GM19351 (cell line): ENCODE measurements around the gene PRRG1.
"Not testable (repeated sequence)": the region's sequence is repeated elsewhere in the genome, so short reads cannot be mapped to it uniquely, and the experiment has no call there.

Experiments
- ATAC-seq: cut with Tn5 transposase; IDR thresholded peaks from one replicate; pipeline ENCODE4 v1.9.1; 2021; ENCODE audit warnings: mild to moderate bottlenecking, moderate library complexity; ENCODE audit not compliant: unreplicated experiment

Gene PRRG1

DNA sequence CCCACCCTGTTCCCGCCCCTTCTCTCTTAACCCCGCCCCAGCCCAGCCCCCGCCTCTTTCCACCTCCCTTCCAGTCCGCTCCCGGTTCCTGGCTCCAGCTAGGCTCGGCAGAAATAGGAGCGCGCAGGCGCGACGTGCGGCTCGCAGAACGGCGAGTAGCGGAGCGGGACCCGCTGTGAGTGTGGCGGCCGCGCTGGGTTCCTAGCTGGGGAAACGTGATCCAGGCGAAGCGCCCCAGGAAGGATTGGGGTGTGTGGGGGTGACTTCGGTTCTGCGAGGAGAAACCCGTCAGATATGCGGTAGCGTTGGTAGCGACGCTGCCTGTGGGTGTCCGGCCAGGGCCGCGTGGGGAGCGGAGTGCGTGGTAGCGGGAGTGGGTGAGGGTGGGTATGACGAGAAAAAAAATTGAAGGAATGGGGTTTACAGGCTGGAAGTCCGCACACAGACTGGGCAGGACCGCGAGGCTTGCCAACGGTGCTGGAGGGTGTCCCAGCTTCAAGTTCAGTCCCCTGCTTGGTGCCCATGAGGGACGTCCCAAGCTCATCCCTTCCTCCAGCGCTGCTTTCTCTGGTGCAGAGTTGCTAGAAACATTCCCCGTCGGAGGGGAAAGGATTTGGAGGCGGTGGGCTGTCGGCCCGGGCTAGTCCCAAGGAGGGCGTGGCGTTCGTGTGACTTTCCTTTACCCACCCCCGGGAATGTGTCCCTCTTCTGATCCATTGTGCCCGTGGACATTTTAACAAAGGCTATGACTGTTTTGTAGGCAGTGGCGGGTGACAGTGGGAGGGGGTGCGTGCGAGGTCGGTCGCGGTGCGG, at the start of gene PRRG1:
Gene PRRG1 (plus strand): TSS at position 144 of the 813 bp plus-strand sequence. CDS start 56,886 bp downstream, outside the sequence.
- no peak for ATAC-seq

DNA sequence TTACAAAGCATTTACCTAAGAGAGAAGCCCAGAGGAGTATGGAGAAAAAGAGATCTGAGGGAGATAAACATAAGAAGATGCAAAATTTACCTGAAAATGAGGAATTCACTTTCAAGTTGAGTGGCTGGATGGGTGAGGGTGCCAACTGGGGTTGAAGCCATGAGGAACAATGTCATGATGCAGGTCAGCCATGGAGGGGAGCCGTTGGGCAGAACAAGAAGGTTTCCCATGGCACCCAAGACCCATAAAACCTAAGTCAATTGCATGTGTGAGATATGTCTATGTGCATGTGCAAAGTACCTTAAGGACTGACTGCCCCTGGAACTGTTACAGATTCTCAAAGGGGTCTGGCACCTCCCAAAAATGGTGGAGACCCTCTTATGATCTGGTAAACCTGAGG, 46.6 kb upstream of the PRRG1 start:
- ATAC-seq, result no peak

DNA sequence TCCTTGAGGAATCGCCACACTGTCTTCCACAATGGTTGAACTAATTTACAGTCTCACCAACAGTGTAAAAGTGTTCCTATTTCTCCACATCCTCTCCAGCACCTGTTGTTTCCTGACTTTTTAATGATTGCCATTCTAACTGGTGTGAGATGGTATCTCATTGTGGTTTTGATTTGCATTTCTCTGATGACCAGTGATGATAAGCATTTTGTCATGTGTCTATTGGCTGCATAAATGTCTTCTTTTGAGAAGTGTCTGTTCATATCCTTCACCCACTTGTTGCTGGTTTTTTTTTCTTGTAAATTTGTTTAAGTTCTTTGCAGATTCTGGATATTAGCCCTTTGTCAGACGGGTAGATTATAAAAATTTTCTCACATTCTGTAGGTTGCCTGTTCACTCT, 43.9 kb upstream of the PRRG1 start:
- ATAC-seq, result not testable (repeated sequence)

DNA sequence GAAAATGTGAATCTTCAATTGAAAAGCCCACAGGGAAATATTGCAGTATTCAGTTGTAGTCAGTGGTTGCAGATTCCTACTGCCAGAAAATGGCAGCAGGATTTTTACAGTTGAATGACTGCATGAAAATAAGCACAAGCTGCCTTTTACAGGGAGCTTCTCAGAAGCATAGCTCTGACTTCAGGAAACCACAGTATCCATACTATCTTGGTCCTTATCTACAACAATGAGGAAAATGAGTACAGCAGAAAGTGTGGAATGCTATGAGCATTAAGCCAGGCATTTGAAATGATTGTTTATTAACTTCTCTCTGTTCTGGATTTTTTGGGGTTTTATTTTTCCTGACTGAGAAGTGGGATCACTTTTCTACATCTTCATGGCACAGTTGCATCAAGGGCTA, 34.6 kb upstream of the PRRG1 start:
- no peak for ATAC-seq

DNA sequence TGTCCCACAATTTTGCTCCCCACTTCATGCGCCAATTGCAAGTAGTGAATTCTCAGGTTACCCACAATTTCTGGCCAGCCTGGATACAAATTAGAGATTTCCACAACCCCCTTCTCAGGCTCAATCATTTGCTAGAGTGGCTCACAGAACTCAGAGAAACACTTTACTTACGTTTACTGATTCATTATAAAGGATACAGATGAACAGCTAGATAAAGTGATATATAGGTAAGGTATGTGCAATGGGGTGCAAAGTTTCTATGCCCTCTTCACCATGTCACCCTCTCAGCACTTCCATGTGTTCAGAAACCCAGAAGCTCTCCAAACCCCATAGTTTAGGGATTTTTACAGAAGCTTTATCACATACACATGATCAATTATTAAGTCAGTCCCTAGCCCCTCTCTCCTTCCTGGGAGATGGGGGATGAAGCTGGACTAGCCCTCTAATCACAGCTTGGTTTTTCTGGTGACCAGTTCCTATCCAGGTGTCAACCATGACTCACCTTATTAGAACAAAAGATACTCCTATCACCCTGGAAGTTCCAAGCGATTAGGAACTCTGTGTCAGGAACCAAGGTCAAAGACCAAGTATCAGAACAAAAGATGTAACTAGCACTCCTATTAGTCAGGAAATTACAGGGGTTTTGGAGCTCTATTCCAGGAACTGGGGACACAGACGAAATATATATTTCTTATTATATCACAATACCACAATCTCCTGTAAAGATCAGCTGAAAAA, 33.5 kb upstream of the PRRG1 start:
- ATAC-seq, result no peak

DNA sequence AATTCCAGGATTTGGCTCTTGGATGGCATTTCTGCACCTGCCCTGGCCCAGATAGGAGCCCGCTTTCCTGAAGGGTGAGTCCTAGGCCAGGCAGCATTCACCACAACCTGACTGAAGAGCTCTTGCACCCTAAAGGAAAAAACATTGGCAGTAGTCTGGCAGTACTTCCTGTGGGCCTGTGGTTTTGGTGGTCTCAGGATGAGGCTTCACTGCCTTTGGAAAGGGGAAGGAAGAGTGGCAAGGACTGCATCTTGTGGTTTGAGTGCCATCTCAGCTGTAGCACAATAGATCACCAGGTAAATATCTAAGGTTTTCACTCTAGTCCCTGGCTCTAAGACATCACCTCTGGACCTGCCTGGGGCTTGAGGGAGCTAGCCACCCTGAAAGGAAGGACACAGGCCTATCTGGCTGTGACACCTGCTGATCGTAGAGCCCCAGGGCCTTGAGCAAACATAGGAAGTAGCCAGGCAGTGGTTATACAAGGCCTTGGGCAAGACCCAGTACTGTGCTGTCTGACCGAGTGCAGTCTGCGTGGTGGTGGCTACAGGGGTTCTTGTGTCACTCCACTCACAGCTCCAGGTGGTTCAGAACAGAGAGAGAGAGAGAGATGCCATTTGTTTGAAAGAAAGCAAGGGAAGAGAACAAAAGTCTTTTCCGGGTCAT, 28.5 kb upstream of the PRRG1 start:
- no peak for ATAC-seq

DNA sequence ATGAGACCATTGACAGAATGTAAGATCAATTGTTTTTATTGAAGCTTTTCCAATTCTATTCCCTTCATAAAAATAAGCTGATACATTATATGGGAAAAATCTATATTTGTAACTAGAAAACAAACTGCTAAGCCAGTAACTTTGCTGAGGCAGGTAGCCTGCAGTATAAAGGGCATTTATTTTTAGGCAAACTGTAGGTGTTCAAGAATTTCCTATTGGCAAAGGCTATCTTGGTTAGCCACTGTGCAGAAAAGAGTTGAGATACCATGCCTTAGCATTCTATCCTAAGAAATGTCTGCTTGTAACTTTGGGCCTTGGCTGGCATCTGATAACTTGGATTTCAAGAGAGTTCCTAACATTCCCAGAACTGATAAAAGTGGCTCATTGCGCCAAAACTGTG, 18.5 kb upstream of the PRRG1 start:
- no peak for ATAC-seq

DNA sequence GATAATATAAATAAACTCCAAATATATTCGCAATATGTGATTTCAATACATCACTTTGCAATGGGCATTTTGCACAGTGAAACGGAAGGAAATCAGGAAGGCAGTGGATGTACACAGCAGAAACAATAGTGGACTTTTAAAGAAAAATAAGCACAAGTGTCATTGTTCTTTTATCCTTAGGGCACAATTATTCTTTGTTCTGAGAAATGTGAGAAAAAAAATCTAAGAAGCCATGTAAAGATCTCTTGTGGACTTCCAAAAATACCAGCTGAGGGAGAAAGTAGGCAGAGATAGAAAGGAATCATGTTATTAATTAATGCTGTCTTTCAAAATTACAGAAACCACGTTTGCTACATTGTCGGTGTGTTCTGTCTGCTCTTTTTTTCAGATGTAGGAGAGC, 17.6 kb upstream of the PRRG1 start:
- no peak for ATAC-seq

DNA sequence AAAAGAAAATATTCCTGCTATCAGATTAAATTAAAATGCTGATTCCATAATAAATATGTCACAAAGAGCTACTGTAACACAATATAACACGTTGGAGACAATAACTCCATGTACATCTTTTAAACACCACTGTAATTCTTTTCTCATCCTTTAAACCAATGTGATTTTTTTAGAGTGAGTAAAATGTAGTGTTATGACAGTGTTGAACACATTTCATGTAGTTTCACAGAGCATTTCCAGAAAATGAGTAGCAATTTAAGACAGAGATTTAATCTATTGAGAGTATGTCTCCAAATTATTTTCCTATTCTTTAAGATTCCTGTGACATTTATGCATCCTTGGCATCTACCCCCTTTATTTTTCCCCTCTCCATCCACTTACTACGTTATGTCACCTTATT, 17.1 kb upstream of the PRRG1 start:
- ATAC-seq, result no peak

DNA sequence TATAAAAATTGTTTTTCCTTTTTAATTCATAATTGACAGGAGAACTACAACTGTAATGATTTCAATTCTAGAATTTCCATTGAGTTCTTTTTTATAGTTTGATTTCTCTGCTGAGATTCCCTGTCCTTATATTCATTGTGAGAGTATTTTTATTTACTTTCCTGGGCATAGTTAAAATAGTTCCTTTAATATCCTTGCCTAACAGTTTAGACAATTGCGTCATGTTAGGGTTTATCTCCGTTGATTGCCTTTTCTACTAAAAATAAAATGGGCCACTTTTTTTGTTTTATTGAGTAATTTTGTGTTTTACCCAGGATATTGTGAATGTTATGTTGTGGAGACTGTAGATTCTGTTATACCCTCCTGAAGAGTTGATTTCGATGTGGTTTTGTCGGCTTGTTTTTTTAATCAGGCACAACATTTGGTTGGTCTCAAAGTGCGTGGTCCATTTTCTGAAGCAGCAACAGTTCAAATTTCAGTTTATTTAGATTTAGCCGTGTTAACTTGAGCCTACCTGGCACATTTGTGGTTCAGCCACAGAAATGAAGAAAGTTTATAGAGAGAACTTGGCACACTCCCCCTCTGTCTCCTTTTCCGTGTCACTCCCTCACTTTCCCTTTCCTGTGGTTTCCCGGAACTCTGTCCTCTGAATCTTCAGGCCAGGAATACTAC, 16.0 kb upstream of the PRRG1 start:
- ATAC-seq, result no peak

DNA sequence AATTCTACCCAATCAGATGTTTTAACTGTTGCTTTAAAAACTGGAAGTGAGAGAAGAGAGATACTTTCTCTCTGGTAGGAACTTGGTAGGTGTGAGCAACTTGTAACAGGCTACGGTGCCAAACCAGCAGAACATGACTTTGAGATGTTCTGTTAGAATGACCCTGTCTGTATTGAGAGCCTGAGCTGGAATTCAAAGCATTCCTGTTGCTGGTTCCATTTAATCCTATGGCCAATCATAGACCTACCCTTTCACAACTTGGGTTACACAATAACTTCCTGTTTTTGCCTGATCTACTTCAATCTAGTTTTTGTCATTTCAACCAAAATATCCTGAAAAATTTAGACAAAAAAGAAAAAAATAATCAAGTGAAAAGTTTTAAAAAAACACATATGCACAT, 1.7 kb upstream of the PRRG1 start:
- no peak for ATAC-seq

DNA sequence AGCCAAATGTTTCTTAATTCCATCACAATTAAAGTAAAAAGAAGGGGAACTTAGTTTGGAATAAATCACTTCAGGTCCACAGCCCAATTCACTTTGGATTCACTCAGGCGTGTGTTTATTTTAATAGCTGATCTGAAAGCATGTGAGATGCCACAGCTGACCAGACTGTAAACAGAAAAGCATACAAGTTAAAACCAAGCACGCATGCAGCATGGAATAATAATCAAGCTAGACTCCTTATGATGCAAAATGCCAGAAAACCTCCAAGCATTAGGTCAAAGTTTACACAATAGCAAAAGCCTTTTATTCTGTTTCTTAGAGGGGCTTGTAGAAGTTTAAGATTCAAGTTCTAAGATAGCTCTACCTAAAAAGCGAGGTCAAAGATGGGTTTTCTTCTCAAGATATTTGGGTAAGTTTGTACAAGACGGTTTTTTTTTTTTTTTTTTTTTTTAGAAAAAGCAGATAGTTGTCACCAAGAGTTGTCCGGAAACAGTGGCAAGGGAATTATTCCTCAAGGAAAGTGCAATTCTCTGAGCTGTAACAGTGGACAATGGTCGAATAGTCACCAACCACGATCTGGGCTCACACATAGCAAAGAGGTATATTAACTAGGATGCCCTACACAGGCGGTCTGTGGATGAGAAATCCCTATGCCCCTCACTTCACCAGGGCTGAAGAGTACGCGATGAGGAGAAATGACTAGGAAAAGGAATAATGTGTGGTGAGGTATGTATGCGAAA, 763 bp upstream of the PRRG1 start:
- no peak for ATAC-seq

DNA sequence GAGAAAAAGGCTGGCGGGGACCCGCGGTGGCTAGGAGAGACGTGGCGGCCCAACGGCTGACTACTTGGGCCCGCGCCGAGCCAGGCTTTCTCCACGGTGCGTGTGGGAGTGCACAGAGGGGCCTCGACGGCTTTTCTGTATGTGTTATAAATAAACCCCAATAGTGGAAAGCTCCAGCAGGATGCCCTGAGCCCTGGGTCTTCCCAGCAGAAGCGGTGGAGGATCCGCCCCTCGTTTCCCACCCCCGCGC, 268 bp upstream of the PRRG1 start:
- ATAC-seq, result no peak

DNA sequence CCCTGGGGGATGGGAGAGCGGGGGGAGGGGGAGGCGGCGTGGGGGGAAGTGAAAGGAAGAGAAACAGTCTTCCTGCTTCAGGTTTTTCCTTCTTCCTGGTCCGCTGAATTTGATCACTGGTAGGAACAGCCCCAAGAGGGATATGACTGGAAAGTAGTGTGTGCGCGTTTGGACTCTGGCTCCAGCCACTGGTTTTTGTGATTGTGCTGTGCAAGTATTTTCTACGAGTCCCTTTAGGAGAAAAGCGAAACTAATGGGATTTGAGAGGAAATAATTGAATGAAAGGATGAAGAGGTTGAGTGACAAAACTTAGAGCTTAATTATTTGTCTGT, 836 bp downstream of the PRRG1 start:
- no peak for ATAC-seq

DNA sequence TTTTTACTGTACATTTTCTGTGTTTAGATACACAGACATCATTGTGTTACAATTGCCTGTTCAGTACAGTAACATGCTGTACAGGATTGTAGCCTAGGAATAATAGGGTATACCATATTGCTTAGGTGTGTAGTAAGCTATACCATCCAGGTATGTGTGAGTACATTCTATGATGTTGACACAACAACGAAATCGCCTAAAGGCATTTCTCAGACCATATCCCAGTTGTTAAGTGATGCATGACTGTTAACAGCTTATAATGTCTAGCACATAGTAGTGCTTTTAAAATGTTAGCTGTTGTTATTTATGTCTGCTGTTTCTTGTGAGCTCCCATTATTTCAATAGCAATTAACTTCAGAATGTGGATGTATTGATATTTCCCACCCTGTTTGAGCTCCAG, 4.5 kb downstream of the PRRG1 start:
- ATAC-seq, result no peak

DNA sequence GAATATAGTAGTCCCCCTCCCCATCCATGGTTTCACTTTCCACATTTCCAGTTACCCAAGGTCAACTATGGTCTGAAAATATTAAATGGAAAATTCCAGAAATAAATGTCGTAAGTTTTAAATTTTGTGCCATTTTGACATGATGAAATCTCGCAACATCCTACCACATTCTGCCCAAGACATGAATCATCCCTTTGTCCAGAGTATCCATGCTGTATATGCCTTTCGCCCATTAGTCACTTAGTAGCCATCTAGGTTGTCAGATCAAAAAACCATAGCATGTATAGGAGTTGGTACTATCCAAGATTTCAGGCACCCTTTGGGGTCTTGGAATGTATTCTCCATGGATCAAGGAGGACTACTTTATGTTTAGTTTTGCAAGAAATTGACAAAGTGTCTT, 8.3 kb downstream of the PRRG1 start:
- ATAC-seq, result no peak

DNA sequence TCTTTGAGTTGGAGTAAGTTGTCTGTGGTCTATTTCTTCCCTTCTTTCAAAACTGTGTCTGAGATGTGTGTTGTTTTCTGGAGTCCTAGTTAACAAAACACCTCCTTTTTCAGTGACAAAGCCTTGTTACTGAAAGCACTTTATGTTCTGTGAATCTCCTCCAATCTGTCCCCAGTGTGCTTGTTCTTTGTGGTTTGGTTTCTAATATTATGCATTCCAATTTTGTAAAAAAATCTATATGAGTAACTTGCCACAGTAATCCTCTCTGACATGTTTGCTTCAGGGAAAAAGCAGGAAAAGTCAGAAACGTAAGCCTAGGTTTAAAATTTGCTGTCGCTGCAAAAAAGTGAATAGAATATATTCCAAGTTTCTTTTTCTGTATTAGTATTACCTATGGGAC, 12.4 kb downstream of the PRRG1 start:
- no peak for ATAC-seq

DNA sequence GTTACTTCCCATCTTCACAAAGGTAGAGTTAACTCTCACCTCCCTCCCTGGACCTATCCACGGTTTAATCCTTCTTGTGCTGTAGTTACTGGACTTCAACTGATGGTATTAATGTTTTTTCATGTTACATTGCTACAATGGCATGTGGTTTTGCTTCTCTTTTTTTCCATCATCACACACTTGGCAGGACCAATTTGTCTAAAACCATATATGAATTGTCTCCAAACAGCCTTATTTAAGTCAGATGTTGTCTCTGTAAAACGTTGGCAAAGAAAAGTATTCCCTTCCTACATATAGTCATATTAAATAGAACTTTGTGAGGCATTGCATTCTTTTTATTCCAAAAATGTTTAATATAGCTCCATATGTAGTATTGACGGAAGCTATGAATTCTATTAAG, 15.5 kb downstream of the PRRG1 start:
- ATAC-seq, result no peak

DNA sequence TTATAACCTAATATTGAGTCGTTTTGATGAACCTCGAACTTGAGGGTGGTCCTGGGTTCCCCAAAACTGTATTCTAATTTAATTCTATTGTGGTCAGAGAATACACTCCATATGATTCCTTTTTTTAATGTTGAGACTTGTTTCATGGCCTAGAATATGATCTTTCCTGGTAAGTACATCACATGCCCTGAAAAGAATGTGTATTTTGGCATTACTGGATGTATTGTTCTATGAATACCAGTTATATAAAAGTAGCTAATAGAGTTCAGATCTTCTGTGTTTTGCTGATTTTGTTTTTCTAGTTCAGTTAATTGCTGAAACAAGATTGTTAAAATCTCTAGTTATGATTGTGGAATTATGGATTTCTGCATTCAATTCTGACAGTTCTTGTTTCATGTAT, 18.8 kb downstream of the PRRG1 start:
- ATAC-seq, result no peak

DNA sequence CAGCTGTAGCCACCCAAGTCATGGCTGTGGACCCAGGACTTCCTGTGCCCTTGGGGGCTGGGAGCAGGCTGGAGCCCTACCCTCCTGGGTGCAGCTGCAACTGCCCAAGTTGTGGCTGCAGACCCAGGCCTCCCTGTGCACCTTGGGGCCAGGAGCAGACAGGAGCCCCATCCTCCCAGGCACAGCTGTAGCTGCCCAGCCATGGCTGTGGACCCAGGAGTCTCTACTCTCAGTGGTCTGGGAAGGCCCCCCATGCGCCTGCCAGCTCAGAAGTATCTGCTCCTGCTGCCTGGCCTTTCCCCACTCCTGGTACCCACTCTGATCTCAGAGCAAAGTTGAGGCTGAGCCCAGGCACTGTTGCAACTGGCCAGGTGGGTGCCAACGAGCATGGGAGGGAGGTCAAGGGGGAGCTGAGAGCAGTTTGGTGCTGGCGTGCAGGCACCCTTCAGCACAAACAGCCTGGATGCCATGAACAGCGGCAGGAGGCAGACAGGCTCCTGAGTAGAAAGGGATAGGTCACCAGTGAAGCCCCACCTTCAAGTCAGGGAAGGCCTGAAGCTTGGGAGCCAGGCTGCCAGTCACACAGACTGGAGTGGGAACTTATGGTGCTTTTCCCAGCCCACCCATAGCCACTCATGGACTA, 21.5 kb downstream of the PRRG1 start:
- ATAC-seq, result no peak

DNA sequence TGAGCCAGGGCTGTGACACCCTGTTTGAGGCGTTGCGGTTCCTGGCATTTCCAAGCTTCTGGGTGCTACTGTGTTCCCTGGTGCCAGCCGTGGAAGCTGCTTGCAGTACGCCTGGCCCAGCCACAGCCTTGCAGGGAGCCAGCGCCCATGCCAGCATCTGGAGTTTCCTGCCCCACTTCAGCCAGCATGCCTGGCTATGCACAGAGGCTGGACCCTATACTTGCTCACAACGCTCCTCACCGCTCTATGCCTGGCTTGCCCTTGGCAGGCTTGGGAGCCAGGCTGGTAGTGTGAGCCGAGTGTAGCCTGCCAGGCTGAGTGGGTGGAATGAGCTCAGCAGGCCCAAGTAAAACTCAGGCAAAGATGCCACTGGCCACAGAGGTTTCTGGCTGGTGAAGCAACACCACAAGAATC, 22.4 kb downstream of the PRRG1 start:
- ATAC-seq, result no peak
